GM12892 (cell line): ENCODE data around the gene FHOD1.
A peak's percentile ranks its signal among the peaks of the same experiment; 100 is the strongest.

Experiments
- DNase-seq: peaks from one replicate; pipeline ENCODE4 v3.0.0; 2011; ENCODE audit not compliant: insufficient read length
- FAIRE-seq: peaks from 2 replicates; lab custom pipeline; 2011; peaks lifted over from hg19 to GRCh38; lab: Jason Lieb, UNC
- POLR2A ChIP-seq: IDR thresholded peaks from 2 replicates; pipeline ENCODE4 v1.6.1; 2011; ENCODE audit warnings: low read depth, low read length, control low read depth
- POLR2AphosphoS5 ChIP-seq: IDR thresholded peaks from 2 replicates; pipeline ENCODE4 v1.6.1; 2011; ENCODE audit warnings: low read depth, low read length, control low read depth
- TAF1 ChIP-seq: IDR thresholded peaks from 2 replicates; pipeline ENCODE4 v1.6.1; 2011; ENCODE audit warnings: low read depth, mild to moderate bottlenecking, control low read depth, low read length, borderline replicate concordance

Gene FHOD1

DNA sequence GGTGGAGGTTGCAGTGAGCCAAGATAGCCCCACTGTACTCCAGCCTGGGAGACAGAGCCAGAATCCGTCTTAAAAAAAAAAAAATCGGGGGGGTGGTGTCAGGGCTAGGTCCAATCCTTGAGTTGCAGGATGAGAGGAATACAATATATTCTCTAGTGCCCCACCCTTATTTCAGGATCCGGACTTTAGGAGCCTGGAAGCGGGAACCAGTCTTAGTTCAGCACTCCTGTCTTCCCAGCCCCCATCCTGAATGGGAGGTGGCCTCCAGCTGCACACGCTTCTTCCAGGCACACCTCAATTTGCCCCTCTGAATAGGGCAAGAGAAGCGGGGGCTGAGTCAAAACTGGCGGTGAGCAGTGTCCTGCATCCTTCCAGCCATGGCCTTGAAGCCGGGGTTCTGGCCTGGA is 1.6 kb downstream of the FHOD1 start:
- TF ChIP-seq POLR2A (no peak), TAF1 (no peak), POLR2AphosphoS5 (no peak)
- FAIRE-seq (no peak), DNase-seq (no peak)

DNA sequence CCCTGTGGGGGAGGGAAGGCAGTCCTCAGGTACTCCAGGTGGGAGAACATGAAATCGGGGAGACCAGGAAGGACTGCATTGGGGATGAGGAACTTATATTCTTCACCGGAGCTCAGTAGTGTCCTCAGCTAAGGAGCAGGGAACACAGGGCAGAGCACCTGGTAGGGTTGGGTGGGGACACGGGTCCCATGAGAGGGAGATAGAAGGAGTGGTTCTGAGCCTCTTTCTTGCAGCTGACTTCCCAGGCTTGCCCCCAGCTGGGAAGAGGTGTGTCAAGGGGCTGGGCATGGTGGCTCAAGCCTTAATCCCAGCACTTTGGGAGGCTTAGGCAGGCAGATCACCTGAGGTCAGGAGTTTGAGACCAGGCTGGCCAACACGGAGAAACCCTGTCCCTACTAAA is 2.1 kb downstream of the FHOD1 start:
- no peak for DNase-seq
- FAIRE-seq = no peak
- TF ChIP-seq POLR2AphosphoS5 (no peak), POLR2A (no peak), TAF1 (no peak)

DNA sequence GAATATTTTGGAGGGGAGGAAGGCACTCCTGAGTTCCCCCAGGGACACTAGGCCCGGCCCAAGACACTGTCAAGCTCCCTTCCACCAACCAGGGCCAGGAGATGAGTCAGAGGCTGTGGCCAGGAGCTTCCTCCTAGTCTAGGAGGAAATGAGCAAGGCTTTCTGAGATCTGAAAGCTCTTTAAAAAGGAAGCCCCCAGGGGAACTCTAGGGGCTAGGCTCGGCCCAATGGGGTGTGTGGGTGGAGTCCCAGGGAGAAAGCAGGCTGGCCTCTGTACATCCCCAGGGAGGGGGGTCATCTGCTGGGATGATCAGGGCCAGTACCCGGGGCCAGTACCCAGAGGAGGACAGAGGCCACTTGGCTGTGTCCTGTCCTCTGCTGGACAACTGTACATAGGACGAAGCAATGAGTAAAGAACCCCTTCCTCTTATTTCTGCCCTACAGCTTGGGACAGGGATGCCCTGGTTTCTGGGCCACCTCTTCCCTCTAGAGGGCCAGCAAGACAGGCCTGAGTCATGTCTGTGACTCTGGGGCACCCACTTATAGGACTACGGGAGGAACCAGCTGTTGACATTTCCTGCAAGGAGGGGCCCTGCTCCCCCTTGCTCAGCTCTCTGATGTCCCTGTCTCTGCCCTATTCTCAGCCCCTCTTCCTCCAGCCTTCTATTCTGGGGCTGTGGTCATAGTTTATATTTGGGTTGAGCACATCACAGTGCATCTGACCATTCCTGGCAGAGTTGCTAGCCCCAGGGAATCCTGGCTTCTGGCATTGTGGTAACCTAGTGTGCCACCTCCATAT is 2.7 kb downstream of the FHOD1 start:
- TF ChIP-seq POLR2AphosphoS5 = peak; percentile 72
- peak; percentile 69 for TF ChIP-seq POLR2A
- TF ChIP-seq TAF1 = 0 out of 2 replicates have a peak, but pooled peaks have one; percentile 30
- FAIRE-seq = peak; percentile 77
- DNase-seq = peak; percentile 87

DNA sequence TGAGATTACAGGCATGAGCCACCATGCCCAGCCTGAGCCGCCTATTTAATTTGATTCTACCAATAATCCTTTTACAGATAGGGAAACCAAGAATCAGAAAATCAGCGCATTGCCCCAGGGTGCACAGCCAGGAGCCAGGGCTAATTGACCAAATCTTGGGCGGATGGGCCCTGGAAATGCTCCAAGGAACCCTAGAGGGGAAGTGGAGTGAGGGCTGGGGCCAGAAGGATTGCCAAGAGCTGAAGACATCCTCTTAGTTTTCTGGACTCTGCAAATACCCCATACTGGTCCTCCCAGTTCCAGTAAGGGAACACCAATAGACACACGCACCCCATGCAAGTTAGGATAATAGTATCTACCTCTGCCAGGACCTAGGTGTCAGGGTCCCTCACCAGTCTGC is 3.8 kb downstream of the FHOD1 start:
- FAIRE-seq (no peak), DNase-seq (no peak)
- TF ChIP-seq POLR2AphosphoS5 (no peak), POLR2A (no peak), TAF1 (no peak)

DNA sequence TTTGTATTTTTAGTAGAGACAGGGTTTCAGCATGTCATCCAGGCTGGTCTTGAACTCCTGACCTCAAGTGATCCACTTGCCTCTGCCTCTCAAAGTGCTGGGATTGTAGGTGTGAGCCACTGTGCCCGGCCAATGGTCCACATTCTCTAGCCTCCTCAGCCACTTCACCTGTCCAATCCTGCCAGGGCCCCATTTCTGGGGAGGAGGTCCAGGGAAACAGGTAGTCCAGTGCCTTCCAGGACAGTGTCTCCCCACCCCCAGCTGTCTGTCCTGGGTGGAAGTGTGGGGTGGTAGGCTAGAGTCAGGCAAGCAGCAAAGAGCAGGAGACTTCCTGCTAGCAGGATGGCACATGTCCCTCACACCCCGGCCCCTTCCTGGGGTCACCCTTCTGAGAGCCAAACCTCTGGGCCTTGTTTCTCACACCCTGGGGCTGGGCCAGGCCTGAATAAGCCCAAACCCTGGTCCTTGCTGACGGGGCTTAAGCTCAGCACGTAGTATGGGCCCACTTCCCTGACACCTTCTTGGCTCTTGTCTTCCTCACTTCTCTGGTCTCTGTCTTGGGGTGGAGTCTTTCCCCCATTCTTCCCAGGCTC is 5.0 kb downstream of the FHOD1 start:
- TF ChIP-seq POLR2A (no peak), TAF1 (no peak), POLR2AphosphoS5 (no peak)
- no peak for DNase-seq
- no peak for FAIRE-seq

DNA sequence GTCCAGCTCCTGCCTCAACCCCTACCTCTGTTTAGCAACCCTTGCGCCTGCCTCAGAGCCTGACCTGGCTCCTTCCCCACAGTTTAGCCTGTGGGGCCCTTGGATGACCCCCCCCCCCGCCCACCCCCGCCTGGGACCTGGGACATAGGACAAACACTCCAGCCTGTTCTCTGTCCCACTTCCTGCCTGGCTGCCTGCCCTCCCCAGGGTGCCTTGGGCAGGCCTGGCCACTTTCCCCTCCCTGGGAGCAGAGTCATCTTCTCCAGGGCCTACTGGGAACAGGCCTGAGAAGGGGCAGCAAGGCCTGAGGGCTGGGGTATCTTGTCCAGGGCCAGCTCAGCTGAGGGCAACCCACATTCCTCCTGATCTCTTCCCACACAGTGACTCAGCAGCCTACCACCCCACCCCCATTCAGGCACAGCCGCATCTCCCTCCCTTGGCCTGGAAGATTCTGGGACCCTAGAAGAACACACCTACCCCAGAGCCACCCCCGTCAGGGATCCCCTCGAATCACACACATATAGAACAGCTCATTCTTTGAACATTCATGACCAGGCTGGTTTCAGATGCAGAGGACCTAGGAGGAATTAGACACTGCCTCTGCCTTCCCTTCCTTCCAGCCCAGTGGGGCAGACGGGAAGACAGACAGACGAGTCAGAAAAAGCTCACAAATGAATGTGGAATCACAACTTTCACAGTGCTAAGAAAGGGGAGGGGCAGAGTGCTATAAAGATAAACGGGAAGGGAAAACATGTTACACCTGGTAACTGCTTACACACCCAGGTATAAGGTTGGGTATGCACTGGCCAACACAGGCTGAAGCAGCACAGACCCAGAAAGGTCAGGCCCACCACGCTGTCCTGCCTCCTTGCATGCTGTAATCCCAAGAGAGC is 6.0 kb downstream of the FHOD1 start:
- no peak for DNase-seq
- FAIRE-seq = no peak
- TF ChIP-seq POLR2A (no peak), POLR2AphosphoS5 (no peak), TAF1 (no peak)

DNA sequence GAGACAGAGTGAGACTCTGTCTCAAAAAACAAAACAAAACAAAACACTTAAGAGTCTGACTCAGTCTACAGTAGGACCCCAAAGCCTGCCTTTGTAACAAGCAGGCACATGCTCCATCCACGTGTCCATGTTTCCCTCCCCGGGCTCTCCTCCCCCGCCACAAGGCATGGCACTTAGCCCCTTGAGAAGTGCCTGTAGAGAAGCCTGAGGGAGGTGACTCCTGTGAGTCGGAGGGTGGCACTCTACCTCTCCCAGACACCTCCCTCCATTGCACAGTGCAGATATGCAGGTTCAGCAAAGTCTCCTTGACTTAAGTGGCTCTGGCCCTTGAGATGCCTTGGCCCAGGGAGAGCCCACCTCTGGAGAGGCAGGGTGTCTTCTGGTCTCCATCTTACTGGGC is 6.8 kb downstream of the FHOD1 start:
- DNase-seq (no peak), FAIRE-seq (no peak)
- TF ChIP-seq POLR2AphosphoS5 = no peak
- TF ChIP-seq POLR2A = no peak
- TF ChIP-seq TAF1 = no peak

DNA sequence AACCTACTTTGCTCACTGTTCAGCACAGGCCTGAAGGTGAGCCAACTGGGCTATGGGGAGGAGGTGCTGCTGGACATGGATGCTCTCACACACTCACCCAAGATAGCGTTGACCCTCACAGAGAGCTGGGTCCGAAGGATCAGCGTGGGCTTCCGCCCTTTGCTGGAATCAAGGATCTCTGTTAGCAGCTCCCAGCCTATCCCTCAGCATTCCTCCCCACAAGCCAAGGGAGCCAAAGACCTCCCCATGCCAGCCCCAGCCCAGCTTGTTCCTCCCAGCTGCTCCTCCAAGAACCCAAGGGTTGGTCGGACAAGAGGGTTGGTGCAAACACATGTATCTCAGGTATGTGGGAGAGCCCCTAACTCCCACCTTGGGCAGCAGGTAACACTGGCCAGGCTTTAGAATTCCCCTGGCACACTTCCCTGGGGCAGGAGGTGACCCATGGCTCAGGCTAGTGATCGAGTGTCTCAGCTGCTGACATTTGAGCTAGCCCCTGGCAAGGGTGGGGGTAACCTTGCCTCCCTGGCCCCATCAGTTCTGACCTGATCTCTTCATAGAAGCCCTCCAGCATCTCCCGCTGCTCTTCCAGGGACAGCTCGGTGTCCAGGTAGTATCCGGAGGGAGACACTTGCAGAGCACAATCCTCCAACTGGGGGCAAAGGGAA is 8.3 kb downstream of the FHOD1 start:
- DNase-seq (no peak), FAIRE-seq (no peak)
- TF ChIP-seq POLR2A (no peak), TAF1 (no peak), POLR2AphosphoS5 (no peak)

DNA sequence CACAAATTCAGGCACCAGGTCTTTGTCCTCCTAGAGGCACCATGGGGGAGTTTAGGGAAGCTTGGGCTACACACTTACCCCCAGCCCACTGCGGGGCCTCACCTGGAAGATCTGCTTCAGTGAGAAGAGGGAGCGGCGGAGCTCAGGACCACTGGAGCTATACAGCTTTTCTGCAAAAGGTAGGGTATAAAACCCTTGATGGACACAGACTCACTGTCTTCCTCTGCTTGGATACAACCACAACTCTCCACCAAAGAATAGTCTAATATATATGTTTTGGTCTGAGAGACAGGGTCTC is 9.1 kb downstream of the FHOD1 start:
- TF ChIP-seq TAF1 = no peak
- no peak for TF ChIP-seq POLR2AphosphoS5
- no peak for TF ChIP-seq POLR2A
- DNase-seq (no peak), FAIRE-seq (no peak)

DNA sequence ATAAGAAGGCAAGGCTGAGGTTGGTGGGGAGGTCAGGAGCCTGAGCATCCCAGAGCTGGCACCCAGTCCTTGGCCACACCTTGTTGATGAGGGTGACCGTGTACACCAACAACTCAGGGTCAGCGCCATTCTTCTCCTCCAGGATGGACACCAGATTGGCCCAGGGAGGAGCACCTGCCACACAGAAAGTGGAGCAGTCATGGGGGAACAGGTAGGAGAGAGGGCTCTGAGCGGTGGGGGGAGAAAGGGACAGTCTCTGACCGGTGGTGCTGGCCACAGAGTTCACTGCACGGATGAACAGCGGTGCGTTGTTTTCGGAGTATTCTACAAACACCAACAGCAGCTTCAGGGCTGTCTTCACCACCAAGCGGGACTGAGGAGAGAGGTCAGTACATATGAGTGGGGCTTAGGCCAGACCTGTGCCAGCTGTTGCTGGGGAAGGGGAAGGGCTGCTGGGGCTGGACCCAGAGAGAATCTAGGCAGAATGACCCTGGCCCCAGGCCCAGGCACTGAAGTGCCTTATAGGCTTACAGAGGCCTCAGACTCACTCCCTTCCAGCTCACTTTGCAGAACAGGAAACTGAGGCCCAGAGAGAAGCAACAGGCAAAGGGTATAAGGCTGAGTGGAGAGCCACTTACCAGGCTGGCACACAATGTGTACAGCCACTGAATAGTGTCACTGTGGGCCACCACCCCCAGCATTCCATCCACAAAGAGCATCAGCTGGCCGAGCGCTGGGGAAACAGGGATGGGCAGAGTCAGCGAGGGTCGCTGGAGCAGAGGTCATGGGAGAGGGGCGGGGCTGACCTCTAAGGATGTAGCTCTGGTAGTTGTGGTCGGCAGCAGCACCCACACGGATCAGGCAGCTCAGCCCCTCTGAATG is 9.6 kb downstream of the FHOD1 start:
- DNase-seq = no peak
- TF ChIP-seq POLR2A (no peak), POLR2AphosphoS5 (no peak), TAF1 (no peak)
- FAIRE-seq = no peak
